Stomach smooth muscle (tissue), 2 donors: ENCODE measurements around the gene PERM1.

ENCODE experiments used
- H3K27ac ChIP-seq: one replicate; pipeline ENCODE4 v1.7.0; 2013; ENCODE audit warnings: mild to moderate bottlenecking, low read length, inconsistent platforms
- H3K27me3 ChIP-seq, 2 donors: one replicate each; pipeline ENCODE4 v1.7.0; 2013; ENCODE audit warnings: low read length in 2 of 2; ENCODE audit not compliant: insufficient read depth in 2 of 2, control insufficient read depth in 1 of 2
- H3K36me3 ChIP-seq, 2 donors: one replicate each; pipeline ENCODE4 v1.7.0; 2013; ENCODE audit warnings: low read length in 2 of 2; ENCODE audit not compliant: control insufficient read depth in 2 of 2, insufficient read depth in 2 of 2
- H3K4me1 ChIP-seq: one replicate; pipeline ENCODE4 v1.7.0; 2013; ENCODE audit warnings: low read length; ENCODE audit not compliant: control insufficient read depth, insufficient read depth
- H3K4me3 ChIP-seq, 2 donors: one replicate each; pipeline ENCODE4 v1.7.0; 2013; ENCODE audit warnings: low read length in 2 of 2
- H3K9ac ChIP-seq, 2 donors: one replicate each; pipeline ENCODE4 v1.7.0; 2013; ENCODE audit warnings: low read length in 2 of 2, mild to moderate bottlenecking in 1 of 2
- H3K9me3 ChIP-seq, 2 donors: one replicate each; pipeline ENCODE4 v1.7.0; 2013; ENCODE audit warnings: low read length in 2 of 2; ENCODE audit not compliant: control insufficient read depth in 2 of 2
- donor health status: healthy.
- donor health status: Pancreatic carcinoma.

PERM1 gene

DNA sequence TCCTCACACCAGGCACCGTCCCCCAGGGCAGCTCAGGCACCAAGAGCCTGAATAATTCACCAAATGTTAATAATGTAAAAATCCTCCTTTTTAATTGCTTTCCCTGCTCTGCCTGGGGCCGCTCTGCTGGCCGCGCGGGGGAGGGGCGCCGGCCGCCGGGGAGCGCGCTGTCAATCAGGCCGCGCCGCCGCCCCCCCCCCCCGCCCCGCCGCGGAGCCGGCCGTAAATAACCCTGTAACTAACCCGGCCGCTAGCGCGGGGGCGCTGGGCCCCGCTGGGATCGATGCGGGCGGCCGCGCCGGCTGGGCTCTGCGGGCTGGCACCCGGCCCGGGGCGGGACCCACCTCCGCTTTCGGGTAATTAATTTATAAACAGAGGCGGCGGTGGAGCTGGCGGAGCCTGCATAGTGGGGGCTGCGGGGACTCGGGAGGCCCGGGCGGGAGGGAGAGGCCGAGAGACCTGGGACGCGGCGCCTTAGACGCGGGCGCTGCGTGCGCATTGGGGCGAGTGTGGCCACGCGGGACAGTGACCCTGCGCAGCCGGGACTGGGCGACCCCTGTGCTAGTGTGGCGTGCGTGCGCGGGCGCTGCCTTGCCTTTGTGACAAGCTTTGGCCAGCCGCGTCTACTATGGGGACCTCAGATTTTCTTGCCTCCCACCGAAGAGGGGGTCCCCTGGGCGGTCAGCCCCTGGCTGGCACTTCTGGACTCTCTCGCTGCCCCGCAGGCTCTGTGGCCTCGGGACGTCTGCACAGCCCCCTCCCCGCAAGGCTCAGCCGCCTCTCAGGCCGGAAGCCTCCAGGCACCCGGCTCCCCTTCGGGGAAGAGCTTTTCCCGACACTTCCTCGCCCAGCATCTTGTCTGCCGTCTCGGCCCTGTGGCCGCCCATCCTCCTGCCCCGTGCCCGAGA, 41.5 kb downstream of the PERM1 start:
- Histone ChIP-seq H3K9me3 (no peaks in the 10 kb centered on the region), H3K27me3 (peaks cover 26 to 68% of the 10 kb centered on the region in 2 donors), H3K9ac (no peak overlapping the region), H3K4me3 (peak overlapping the region; percentile 31 to 65), H3K36me3 (no peaks in the 10 kb centered on the region), H3K4me1 (peaks cover 53% of the 10 kb centered on the region), H3K27ac (peak overlapping the region; percentile 37)

DNA sequence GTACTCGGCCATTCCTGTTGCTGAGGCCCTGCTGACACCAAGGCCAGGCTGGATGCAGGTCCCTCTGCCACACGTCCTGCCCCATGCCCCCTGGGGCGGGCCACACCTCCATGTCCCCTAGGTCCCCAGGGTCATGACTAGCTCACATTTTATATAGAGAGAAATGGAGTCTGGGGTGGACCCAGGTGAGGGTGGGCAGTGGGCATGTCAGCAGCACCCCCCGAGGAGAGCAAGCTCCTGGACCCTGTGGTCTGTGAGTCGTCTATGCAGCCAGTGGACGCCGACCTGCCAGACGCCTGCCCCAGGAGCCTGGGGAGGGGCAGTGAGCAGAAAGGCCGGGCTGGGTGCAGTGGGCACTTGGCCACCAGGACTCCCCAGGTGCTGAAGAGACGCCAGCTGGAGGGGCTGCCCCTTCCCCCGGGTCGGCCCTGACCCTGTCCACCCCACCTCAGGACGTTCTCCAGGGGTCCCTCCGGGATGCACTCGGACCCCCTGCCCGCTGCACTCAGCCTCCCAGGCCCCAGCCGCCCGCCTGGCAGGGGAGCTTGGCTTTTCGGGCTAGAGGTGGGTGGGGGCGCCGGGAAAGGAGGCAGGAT, 42.3 kb downstream of the PERM1 start:
- Histone ChIP-seq H3K36me3 (no peaks in the 10 kb centered on the region), H3K9ac (no peak overlapping the region), H3K27me3 (peaks cover 30 to 73% of the 10 kb centered on the region in 2 donors), H3K9me3 (no peaks in the 10 kb centered on the region), H3K27ac (no peak overlapping the region), H3K4me3 (peak overlapping the region; percentile 25 to 65), H3K4me1 (peaks cover 56% of the 10 kb centered on the region)

DNA sequence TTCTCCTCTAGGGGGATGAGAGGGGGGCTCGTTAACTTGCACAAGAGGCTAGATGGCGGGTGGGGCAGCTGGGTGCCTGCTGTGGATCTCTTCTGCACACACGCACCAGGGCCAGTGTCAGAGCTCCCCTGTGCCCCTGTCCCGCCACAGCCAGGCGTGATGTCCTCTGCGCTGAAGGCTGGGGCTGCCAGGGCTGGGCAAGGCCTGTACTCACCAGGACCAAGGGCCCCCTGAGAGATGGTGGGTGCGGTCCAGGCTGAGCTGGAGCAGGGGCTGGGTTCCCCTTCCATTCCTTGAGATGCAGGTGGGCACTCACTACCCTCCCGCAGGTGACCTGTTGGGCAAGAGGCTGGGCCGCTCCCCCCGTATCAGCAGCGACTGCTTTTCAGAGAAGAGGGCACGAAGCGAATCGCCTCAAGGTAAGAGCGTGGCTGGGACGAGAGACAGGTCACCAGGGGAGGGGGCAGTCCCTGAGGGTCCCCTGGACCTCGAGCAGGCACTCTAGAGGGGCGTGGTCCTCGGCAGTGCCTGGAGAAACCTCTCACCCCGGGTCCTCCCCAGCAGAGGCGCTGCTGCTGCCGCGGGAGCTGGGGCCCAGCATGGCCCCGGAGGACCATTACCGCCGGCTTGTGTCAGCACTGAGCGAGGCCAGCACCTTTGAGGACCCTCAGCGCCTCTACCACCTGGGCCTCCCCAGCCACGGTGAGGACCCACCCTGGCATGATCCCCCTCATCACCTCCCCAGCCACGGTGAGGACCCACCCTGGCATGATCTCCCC, 43.0 kb downstream of the PERM1 start:
- peaks cover 56% of the 10 kb centered on the region for H3K4me1 ChIP-seq
- H3K9ac ChIP-seq = no peak overlapping the region
- H3K4me3 ChIP-seq = no peak overlapping the region
- no peak overlapping the region for H3K27ac ChIP-seq
- no peaks in the 10 kb centered on the region for H3K9me3 ChIP-seq
- H3K36me3 ChIP-seq = no peaks in the 10 kb centered on the region
- peaks cover 30 to 73% of the 10 kb centered on the region in 2 donors for H3K27me3 ChIP-seq

- no peak overlapping the region for H3K27ac ChIP-seq
- H3K9ac ChIP-seq = no peak overlapping the region
- peaks cover 50% of the 10 kb centered on the region for H3K4me1 ChIP-seq
- no peaks in the 10 kb centered on the region for H3K36me3 ChIP-seq
- H3K4me3 ChIP-seq = no peak overlapping the region
- peaks cover 30 to 75% of the 10 kb centered on the region in 2 donors for H3K27me3 ChIP-seq
- H3K9me3 ChIP-seq = no peaks in the 10 kb centered on the region
Observed at GRCh38 chr1:938088-938683, 43.7 kb downstream of the PERM1 start.

GRCh38 chr1:937521-937920, 44.4 kb downstream of the PERM1 start:
- H3K9ac ChIP-seq = no peak overlapping the region
- H3K36me3 ChIP-seq = no peaks in the 10 kb centered on the region
- H3K27ac ChIP-seq = no peak overlapping the region
- H3K4me1 ChIP-seq = peaks cover 43% of the 10 kb centered on the region
- H3K9me3 ChIP-seq = no peaks in the 10 kb centered on the region
- H3K27me3 ChIP-seq = peaks cover 27 to 73% of the 10 kb centered on the region in 2 donors
- H3K4me3 ChIP-seq = no peak overlapping the region

DNA sequence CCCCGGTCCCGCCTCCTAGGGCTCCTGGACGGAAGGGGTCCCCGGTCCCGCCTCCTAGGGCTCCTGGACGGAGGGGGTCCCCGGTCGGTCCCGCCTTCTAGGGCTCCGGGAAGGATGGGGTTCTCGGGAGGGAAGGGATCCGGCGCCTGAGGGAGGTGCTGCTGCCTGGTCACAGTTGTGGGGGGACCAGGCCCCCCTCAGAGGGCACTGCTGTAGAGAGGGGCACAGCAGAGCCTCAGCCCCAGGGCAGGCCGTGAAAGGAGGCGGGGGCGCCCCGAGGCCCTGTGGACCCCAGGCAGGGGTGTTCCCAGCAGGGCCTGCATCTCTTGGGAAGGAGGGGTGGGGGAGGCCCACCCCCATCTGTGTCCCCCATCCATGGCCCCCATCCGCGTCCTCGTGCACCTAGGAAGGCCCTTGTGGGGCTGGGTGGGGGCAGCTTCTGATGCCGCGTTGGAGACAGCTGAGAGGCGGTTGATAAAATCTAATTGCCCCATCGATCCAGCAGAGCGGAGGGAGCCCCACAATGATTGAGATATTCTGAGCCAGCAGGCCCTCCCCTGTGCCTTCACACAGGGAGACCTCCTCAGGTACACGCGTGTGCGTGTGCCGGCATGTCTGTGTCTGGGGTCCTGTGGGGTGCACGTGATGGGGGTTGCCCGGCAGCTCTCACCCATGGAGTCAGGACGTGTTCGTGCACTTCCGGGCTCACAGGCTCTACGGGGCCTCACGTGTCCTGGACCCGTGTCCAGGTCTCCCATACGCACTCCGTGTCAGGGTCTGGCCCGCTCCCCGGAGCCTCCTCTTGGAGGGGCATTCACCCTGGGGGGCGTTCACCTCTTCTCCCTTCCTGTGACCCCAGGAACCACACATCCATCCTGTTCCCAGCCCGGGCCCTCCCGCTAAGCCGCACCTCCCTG, 45.3 kb downstream of the PERM1 start:
- Histone ChIP-seq H3K4me3 (no peak overlapping the region), H3K27me3 (peaks cover 28 to 65% of the 10 kb centered on the region in 2 donors), H3K9ac (no peak overlapping the region), H3K27ac (no peak overlapping the region), H3K4me1 (peaks cover 37% of the 10 kb centered on the region), H3K36me3 (no peaks in the 10 kb centered on the region), H3K9me3 (no peaks in the 10 kb centered on the region)

GRCh38 chr1:935751-936231, 46.1 kb downstream of the PERM1 start:
- H3K27me3 ChIP-seq = peaks cover 24 to 61% of the 10 kb centered on the region in 2 donors

DNA sequence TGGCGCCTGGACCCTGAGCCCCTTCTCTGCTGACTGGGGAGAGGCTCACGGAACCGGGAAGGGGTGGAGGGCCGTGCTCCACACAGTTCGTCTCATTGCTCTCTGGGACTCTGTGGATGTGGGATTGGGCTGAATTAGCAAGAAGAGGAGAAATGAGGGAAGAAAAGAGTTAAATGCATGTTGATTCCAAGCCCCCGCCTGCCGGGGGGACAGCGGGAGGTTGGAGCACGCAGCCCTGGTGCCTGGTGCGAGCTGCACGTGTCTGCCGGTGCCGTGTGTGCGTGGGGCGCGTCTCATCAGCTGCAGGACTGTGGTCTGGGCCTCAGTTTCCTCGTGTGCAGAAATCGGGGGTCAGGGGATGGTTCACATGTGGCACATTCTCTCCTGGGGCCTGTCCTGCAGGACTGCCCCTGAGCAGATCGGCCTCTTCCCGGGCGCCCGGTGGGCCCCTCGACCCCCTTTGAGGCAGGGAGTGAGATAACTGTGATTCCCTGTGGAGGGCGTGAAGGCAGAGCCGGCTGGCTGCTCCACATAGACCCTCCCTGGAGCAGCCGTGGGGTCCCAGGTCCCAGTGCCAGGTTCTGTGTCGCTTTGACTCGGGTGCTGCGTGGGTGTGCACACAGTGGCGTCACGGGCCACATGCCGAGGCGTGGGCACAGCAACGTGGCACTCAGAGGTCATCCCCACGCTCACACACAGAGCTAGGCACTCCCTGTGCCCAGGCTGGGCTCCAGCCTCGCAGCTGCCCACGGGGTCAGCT, 46.7 kb downstream of the PERM1 start:
- peaks cover 22% of the 10 kb centered on the region for H3K4me1 ChIP-seq
- no peaks in the 10 kb centered on the region for H3K36me3 ChIP-seq
- H3K4me3 ChIP-seq = no peak overlapping the region
- no peak overlapping the region for H3K27ac ChIP-seq
- H3K9ac ChIP-seq = no peak overlapping the region
- H3K9me3 ChIP-seq = no peaks in the 10 kb centered on the region
- peaks cover 21 to 56% of the 10 kb centered on the region in 2 donors for H3K27me3 ChIP-seq

More at GRCh38 chr1:935751-936231, 46.1 kb downstream of the PERM1 start:
- Histone ChIP-seq H3K4me3 (no peak overlapping the region), H3K9ac (no peak overlapping the region), H3K27ac (no peak overlapping the region), H3K36me3 (no peaks in the 10 kb centered on the region), H3K4me1 (peaks cover 29% of the 10 kb centered on the region), H3K9me3 (no peaks in the 10 kb centered on the region)

DNA sequence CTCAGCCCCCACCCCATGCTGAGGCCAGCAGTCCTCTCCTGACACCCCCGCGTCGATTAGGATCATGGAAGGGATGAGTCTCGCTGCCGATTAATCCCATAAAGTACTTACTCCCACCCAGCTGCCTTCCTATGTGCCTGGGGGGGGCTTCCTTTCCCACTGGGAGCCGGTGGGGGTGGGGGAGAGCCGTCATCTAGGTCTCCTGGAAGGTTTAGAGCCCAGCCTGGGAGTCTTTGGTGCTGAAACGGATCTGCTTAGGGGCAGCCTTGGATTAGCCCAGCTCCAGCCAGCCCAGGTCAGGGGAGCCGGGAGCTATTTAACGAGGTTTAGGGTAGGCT, 48.3 kb downstream of the PERM1 start:
- Histone ChIP-seq H3K9me3 (no peaks in the 10 kb centered on the region), H3K27me3 (peaks cover 13 to 42% of the 10 kb centered on the region in 2 donors), H3K9ac (no peak overlapping the region), H3K4me3 (no peak overlapping the region), H3K4me1 (peaks cover 13% of the 10 kb centered on the region), H3K36me3 (no peaks in the 10 kb centered on the region), H3K27ac (no peak overlapping the region)
